ENCODE measurements around the gene OBP2B.

DNA sequence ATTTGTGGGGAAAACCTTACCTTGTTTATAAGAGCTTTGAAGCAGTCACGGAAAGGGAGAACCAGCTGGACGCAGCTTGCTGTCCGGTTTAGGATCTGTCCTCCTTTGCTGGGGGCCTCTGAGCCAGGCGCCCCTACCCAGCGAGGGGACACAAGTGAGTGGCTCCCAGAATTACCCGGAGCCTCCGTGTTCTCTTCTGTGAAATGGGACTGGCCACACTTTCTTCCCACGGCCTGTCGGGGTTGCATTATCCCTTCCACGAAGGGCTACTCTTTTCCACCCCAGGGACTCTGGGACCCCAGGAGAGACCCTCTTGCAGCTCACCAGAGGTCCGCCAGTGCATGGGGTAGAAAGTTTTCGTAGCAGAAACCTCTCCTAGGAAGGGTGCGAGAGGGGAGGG, 44.9 kb downstream of the OBP2B start:
- TF ChIP-seq, protein P1, sequence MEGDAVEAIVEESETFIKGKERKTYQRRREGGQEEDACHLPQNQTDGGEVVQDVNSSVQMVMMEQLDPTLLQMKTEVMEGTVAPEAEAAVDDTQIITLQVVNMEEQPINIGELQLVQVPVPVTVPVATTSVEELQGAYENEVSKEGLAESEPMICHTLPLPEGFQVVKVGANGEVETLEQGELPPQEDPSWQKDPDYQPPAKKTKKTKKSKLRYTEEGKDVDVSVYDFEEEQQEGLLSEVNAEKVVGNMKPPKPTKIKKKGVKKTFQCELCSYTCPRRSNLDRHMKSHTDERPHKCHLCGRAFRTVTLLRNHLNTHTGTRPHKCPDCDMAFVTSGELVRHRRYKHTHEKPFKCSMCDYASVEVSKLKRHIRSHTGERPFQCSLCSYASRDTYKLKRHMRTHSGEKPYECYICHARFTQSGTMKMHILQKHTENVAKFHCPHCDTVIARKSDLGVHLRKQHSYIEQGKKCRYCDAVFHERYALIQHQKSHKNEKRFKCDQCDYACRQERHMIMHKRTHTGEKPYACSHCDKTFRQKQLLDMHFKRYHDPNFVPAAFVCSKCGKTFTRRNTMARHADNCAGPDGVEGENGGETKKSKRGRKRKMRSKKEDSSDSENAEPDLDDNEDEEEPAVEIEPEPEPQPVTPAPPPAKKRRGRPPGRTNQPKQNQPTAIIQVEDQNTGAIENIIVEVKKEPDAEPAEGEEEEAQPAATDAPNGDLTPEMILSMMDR (IDR thresholded peaks at IDR 0.05), result no peak
- TF ChIP-seq POLR2AphosphoS5 (IDR thresholded peaks at IDR 0.05; ENCODE audit: insufficient read depth in 1 of 2, low read depth in 1 of 2), result no peak

Data from vagina (tissue), 2 donors.